ENCODE data around the gene QRICH1. TPM values are rescaled to one million over a fixed set of nuclear protein-coding genes. Genes with fewer than 3 reads are reported as not detected.
A peak's percentile ranks its signal among the peaks of the same experiment; 100 is the strongest.

Gene QRICH1
- total and polyA plus RNA-seq, 2 of the 13 experiments (the other 11 are each of a cell fraction or from before 2014, with no cell fraction given), result 52.6 to 102 TPM

GRCh38 chr3:49021213-49021812 is 72.6 kb downstream of the QRICH1 start (continued):
- TF ChIP-seq RNF219 (CRISPR knock-in tag; IDR thresholded peaks at IDR 0.05) (no peak; the same call in 1 of the 2 replicates), RFX5 (IDR thresholded peaks at IDR 0.05; ENCODE audit: low read depth, low read length) (peak; percentile 38; the same call in 1 of the 2 replicates), ZBTB2 (CRISPR knock-in tag; IDR thresholded peaks at IDR 0.05; ENCODE audit: low read depth) (no peak), ZSCAN5A (CRISPR knock-in tag; IDR thresholded peaks at IDR 0.05; ENCODE audit: borderline replicate concordance) (no peak), MTERF4 (CRISPR knock-in tag; IDR thresholded peaks at IDR 0.05) (peak; percentile 56; the same call in 1 of the 2 replicates), THAP11 (CRISPR knock-in tag; IDR thresholded peaks at IDR 0.05) (no peak), ZNF574 (CRISPR knock-in tag; IDR thresholded peaks at IDR 0.05) (no peak), DR1 (CRISPR knock-in tag; IDR thresholded peaks at IDR 0.05) (peak; percentile 100), ZNF142 (CRISPR knock-in tag; IDR thresholded peaks at IDR 0.05) (no peak; the same call in 1 of the 2 replicates), HNRNPH1 (optimal IDR thresholded peaks at IDR 0.05; ENCODE audit: low read depth, low read length) (peak; percentile 88), GABPA (IDR thresholded peaks at IDR 0.05; ENCODE audit: low read depth, low read length) (no peak), GABPA (CRISPR knock-in tag; IDR thresholded peaks at IDR 0.05; ENCODE audit: low read depth) (peak; percentile 58)

Data from HepG2 (cell line).